Osteocyte (in vitro differentiated cells): Measurements from ENCODE around the gene DTNB. TPM values are rescaled to one million over a fixed set of nuclear protein-coding genes. Genes with fewer than 3 reads are reported as not detected.
"Not testable (repeated sequence)": the region's sequence is repeated elsewhere in the genome, so short reads cannot be mapped to it uniquely, and the experiment has no call there.

ENCODE experiments used
- DNase-seq: peaks from one replicate; pipeline ENCODE4 v3.0.0; 2021; ENCODE audit warnings: mixed read lengths; ENCODE audit not compliant: unreplicated experiment; ENCODE audit errors: extremely low spot score
- H3K27ac Mint-ChIP-seq: one replicate; pipeline ENCODE4 v1.8.0; 2021; ENCODE audit warnings: mild to moderate bottlenecking, mixed read lengths; ENCODE audit not compliant: unreplicated experiment
- H3K27me3 Mint-ChIP-seq: one replicate; pipeline ENCODE4 v1.8.0; 2021; ENCODE audit warnings: mixed read lengths; ENCODE audit not compliant: unreplicated experiment
- H3K36me3 Mint-ChIP-seq: one replicate; pipeline ENCODE4 v1.8.0; 2021; ENCODE audit warnings: mixed read lengths; ENCODE audit not compliant: unreplicated experiment
- H3K4me1 Mint-ChIP-seq: one replicate; pipeline ENCODE4 v1.8.0; 2021; ENCODE audit warnings: mixed read lengths; ENCODE audit not compliant: unreplicated experiment
- H3K4me3 Mint-ChIP-seq: one replicate; pipeline ENCODE4 v1.8.0; 2021; ENCODE audit warnings: mild to moderate bottlenecking, moderate library complexity, mixed read lengths; ENCODE audit not compliant: unreplicated experiment
- H3K9me3 Mint-ChIP-seq: one replicate; pipeline ENCODE4 v1.8.0; 2021; ENCODE audit warnings: mixed read lengths; ENCODE audit not compliant: unreplicated experiment
- total RNA-seq: library from RNA; stranded (reverse); gene quantifications from 2 replicates; pipeline ENCODE4 v1.2.1, GENCODE V29; 2021
- TF ChIP-seq, protein P1 (sequence below): fragments of 200-600 bp; sonication (generic); IDR thresholded peaks from 2 replicates; pipeline ENCODE4 v1.5.0; 2021; ENCODE audit warnings: antibody characterized with exemption, mild to moderate bottlenecking, moderate library complexity

The DTNB gene
- total RNA-seq, 1 donor from 2014 or later = 20.9 TPM

DNA sequence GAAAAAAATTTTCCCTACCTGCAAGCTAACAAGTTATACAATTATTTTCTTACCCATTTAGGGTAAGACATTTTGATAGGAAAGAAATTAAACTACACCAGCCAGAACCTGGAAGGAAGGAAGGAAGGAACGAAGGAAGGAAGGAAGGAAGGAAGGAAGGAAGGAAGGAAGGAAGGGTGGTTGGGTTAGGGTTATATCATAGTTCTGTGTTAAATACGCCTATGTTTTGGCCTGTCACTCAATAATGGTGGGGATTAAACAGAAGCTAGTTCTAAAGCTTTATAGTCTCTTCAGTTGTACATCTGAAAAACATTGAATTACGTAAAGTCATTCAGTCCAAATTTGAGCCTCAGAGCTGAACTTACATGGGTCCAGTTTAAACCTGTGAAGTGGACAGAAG, 256.7 kb downstream of the DTNB start:
- TF ChIP-seq, protein P1, sequence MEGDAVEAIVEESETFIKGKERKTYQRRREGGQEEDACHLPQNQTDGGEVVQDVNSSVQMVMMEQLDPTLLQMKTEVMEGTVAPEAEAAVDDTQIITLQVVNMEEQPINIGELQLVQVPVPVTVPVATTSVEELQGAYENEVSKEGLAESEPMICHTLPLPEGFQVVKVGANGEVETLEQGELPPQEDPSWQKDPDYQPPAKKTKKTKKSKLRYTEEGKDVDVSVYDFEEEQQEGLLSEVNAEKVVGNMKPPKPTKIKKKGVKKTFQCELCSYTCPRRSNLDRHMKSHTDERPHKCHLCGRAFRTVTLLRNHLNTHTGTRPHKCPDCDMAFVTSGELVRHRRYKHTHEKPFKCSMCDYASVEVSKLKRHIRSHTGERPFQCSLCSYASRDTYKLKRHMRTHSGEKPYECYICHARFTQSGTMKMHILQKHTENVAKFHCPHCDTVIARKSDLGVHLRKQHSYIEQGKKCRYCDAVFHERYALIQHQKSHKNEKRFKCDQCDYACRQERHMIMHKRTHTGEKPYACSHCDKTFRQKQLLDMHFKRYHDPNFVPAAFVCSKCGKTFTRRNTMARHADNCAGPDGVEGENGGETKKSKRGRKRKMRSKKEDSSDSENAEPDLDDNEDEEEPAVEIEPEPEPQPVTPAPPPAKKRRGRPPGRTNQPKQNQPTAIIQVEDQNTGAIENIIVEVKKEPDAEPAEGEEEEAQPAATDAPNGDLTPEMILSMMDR = no peak
- no peaks in the 10 kb centered on the region for H3K27me3 Mint-ChIP-seq
- no peaks in the 10 kb centered on the region for H3K4me1 Mint-ChIP-seq
- H3K36me3 Mint-ChIP-seq = peaks cover 12% of the 10 kb centered on the region
- peaks cover 4% of the 10 kb centered on the region for H3K9me3 Mint-ChIP-seq
- no peak for DNase-seq
- no peak overlapping the region for H3K27ac Mint-ChIP-seq
- H3K4me3 Mint-ChIP-seq = no peak overlapping the region

GRCh38 chr2:25414781-25415180, 258.6 kb downstream of the DTNB start:
- H3K27me3 Mint-ChIP-seq = no peaks in the 10 kb centered on the region
- peaks cover 12% of the 10 kb centered on the region for H3K36me3 Mint-ChIP-seq
- no peak for DNase-seq
- no peak overlapping the region for H3K4me3 Mint-ChIP-seq
- no peak overlapping the region for H3K27ac Mint-ChIP-seq
- H3K4me1 Mint-ChIP-seq = no peaks in the 10 kb centered on the region
- H3K9me3 Mint-ChIP-seq = peaks cover 4% of the 10 kb centered on the region
- TF ChIP-seq, protein P1 = no peak

- not testable (repeated sequence) for H3K36me3 Mint-ChIP-seq, H3K27me3 Mint-ChIP-seq, H3K27ac Mint-ChIP-seq, H3K4me1 Mint-ChIP-seq, H3K9me3 Mint-ChIP-seq, H3K4me3 Mint-ChIP-seq, DNase-seq
These were observed 260.0 kb downstream of the DTNB start for GRCh38 chr2:25413409-25413808.

DNA sequence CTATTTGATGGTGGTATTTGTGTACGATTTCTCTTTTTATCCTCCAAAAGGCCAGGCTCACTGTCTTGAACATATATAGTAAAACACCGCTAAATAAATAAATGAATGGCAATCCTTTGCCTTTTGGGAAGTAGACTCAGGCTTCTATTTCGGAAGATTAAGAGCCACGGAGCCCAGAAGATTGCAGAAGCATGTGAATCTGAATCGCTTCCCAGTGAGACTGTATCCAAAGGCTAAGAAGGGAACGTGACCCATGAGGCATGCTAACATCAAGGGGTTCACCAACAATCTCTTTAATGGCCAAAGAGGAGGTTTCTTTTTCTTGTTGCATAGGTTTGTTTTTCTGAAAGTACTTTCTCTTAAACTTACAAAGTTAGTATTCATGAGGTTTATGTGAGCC, 261.6 kb downstream of the DTNB start:
- TF ChIP-seq, protein P1 = no peak
- Mint-ChIP-seq H3K27me3 (no peaks in the 10 kb centered on the region), H3K9me3 (no peaks in the 10 kb centered on the region), H3K4me1 (no peaks in the 10 kb centered on the region), H3K4me3 (no peak overlapping the region), H3K27ac (no peak overlapping the region), H3K36me3 (peaks cover 2% of the 10 kb centered on the region)
- no peak for DNase-seq

DNA sequence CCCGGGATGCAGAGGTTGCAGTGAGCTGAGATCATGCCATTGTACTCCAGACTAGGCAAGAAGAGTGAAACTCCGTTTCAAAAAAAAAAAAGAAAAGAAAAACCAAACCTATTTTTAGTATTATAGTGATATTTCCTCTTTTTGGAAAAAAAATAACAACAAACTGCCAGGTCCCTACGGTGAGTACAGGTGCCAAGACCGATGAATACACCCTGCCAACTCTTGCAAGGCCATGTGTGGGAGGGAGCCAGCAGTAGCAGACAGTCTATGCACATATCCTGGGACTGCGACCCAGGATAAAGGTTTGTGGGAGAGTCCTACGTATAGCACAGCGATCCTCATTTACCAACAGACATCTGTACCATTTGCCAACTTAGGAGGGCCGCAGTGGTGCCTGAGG, 262.1 kb downstream of the DTNB start:
- H3K27ac Mint-ChIP-seq = no peak overlapping the region

More for the DNA sequence above, 262.1 kb downstream of the DTNB start:
- H3K27me3 Mint-ChIP-seq = no peaks in the 10 kb centered on the region
- H3K9me3 Mint-ChIP-seq = no peaks in the 10 kb centered on the region
- H3K4me1 Mint-ChIP-seq = no peaks in the 10 kb centered on the region
- DNase-seq = no peak
- peaks cover 2% of the 10 kb centered on the region for H3K36me3 Mint-ChIP-seq
- no peak overlapping the region for H3K4me3 Mint-ChIP-seq
- TF ChIP-seq, protein P1 = no peak
